T47D (cell line): Measurements from ENCODE around the gene YOD1.

ENCODE experiments used
- DNase-seq, 2 experiments: peaks; one replicate each; pipeline versions ENCODE4 v3.0.0 to v3.0.0-alpha.2; 2011 to 2012; ENCODE audit warnings: low read depth in 1 of 2, low spot score in 1 of 2
- JUND ChIP-seq: IDR thresholded peaks from 2 replicates; pipeline ENCODE4 v1.6.1; 2012; ENCODE audit warnings: low read depth
- in situ Hi-C: cut with HindIII; loops from 2 replicates; pipeline ENCODE4 v1.10.0; 2016; ENCODE audit warnings: low sequenced_read_pairs, low pct_unique_long_range_greater_than_20kb

The YOD1 gene

GRCh38 chr1:207051191-207051943 lies at the start of gene YOD1:
Gene YOD1, minus strand, starts transcription at chr1:207051208. Its CDS starts 178 bp downstream, at chr1:207051030.
- in situ Hi-C loops, result no loop called here
- TF ChIP-seq JUND, result no peak
- peak in 1 of 2 experiments; percentile 23 for DNase-seq

- DNase-seq, result no peak
- TF ChIP-seq JUND, result no peak
- in situ Hi-C loops, result no loop called here
Measured at GRCh38 chr1:207097871-207098324, 46.9 kb upstream of the YOD1 start.

- DNase-seq, result no peak
- in situ Hi-C loops, result no loop called here
- TF ChIP-seq JUND, result no peak
Measured at GRCh38 chr1:207093944-207094343, 42.9 kb upstream of the YOD1 start.

GRCh38 chr1:207091200-207091908 lies 40.3 kb upstream of the YOD1 start:
- no peak for TF ChIP-seq JUND
- in situ Hi-C loops, result no loop called here
- DNase-seq, result no peak

GRCh38 chr1:207089627-207090355 lies 38.8 kb upstream of the YOD1 start:
- DNase-seq, result no peak
- in situ Hi-C loops, result no loop called here
- TF ChIP-seq JUND, result no peak

- no peak for TF ChIP-seq JUND
- in situ Hi-C loops, result no loop called here
- peak in 1 of 2 experiments; percentile 76 for DNase-seq
Measured at GRCh38 chr1:207088701-207089626, 38.0 kb upstream of the YOD1 start, which contains the start of gene C4BPB. Gene C4BPB, plus strand, starts transcription at chr1:207088860. Its CDS starts 672 bp downstream, at chr1:207089532.

- TF ChIP-seq JUND, result no peak
- DNase-seq, result no peak
- in situ Hi-C loops, result no loop called here
Measured at GRCh38 chr1:207088161-207088560, 37.2 kb upstream of the YOD1 start.

- in situ Hi-C loops, result no loop called here
- no peak for TF ChIP-seq JUND
- no peak for DNase-seq
Measured at GRCh38 chr1:207085887-207086286, 34.9 kb upstream of the YOD1 start.

GRCh38 chr1:207084701-207085180 lies 33.7 kb upstream of the YOD1 start:
- in situ Hi-C loops, result no loop called here
- TF ChIP-seq JUND, result no peak
- DNase-seq, result peak; percentile 34 to 88

- DNase-seq, result no peak
- no peak for TF ChIP-seq JUND
- in situ Hi-C loops, result no loop called here
Measured at GRCh38 chr1:207084232-207084631, 33.2 kb upstream of the YOD1 start.

GRCh38 chr1:207081806-207082205 lies 30.8 kb upstream of the YOD1 start:
- no peak for DNase-seq
- in situ Hi-C loops, result no loop called here
- TF ChIP-seq JUND, result no peak

- no peak for DNase-seq
- in situ Hi-C loops, result no loop called here
- no peak for TF ChIP-seq JUND
Measured at GRCh38 chr1:207081088-207081487, 30.1 kb upstream of the YOD1 start.
